PFSK-1 (cell line): Measurements from ENCODE around the gene HHATL.

Experiments used
- FOXP2 ChIP-seq: optimal IDR thresholded peaks from 2 replicates; pipeline ENCODE3; 2011; ENCODE audit warnings: borderline replicate concordance, control low read depth, inconsistent platforms; ENCODE audit not compliant: insufficient read depth; ENCODE audit errors: extremely low read length, extremely low read depth
- POLR2AphosphoS5 ChIP-seq: IDR thresholded peaks from 2 replicates; pipeline ENCODE4 v1.6.1; 2012; ENCODE audit warnings: low read depth, mild to moderate bottlenecking, control low read depth, low read length, moderate library complexity
- SIN3A ChIP-seq: IDR thresholded peaks from 2 replicates; pipeline ENCODE4 v1.6.1; 2012; ENCODE audit warnings: mild to moderate bottlenecking, low read length, moderate library complexity, borderline replicate concordance; ENCODE audit not compliant: insufficient read depth
- TAF1 ChIP-seq: IDR thresholded peaks from 2 replicates; pipeline ENCODE4 v1.6.1; 2012; ENCODE audit warnings: low read length, control low read depth, borderline replicate concordance; ENCODE audit not compliant: insufficient read depth
- TF ChIP-seq, protein P1 (sequence below), 2 experiments: IDR thresholded peaks; 2 replicates each; pipeline versions ENCODE4 v1.6.1 to v1.8.0; 2011 to 2012; ENCODE audit warnings: low read depth in 2 of 2, low read length in 2 of 2, control low read depth in 1 of 2, inconsistent platforms in 1 of 2, mild to moderate bottlenecking in 1 of 2, moderate library complexity in 1 of 2; ENCODE audit not compliant: insufficient read depth in 1 of 2

The HHATL gene

DNA sequence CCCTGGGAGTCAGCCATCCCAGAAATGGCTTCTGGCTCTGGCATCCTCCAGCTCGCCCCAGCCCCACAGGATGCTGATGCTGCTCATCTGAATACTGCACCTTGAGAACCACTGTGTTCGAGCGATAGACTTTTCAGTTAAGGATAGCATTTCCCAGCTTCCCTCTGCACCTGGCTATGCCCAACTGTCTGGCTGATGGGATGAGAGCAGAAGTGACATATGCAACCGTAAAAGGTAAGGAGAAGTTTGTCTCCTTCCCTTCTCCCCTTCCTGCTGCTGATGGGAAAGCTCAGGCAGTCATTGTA is 9.7 kb upstream of the HHATL start:
- TF ChIP-seq, protein P1, sequence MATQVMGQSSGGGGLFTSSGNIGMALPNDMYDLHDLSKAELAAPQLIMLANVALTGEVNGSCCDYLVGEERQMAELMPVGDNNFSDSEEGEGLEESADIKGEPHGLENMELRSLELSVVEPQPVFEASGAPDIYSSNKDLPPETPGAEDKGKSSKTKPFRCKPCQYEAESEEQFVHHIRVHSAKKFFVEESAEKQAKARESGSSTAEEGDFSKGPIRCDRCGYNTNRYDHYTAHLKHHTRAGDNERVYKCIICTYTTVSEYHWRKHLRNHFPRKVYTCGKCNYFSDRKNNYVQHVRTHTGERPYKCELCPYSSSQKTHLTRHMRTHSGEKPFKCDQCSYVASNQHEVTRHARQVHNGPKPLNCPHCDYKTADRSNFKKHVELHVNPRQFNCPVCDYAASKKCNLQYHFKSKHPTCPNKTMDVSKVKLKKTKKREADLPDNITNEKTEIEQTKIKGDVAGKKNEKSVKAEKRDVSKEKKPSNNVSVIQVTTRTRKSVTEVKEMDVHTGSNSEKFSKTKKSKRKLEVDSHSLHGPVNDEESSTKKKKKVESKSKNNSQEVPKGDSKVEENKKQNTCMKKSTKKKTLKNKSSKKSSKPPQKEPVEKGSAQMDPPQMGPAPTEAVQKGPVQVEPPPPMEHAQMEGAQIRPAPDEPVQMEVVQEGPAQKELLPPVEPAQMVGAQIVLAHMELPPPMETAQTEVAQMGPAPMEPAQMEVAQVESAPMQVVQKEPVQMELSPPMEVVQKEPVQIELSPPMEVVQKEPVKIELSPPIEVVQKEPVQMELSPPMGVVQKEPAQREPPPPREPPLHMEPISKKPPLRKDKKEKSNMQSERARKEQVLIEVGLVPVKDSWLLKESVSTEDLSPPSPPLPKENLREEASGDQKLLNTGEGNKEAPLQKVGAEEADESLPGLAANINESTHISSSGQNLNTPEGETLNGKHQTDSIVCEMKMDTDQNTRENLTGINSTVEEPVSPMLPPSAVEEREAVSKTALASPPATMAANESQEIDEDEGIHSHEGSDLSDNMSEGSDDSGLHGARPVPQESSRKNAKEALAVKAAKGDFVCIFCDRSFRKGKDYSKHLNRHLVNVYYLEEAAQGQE (IDR thresholded peaks at IDR 0.05; ENCODE audit: insufficient read depth in 1 of 2, low read depth in 2 of 2, low read length in 2 of 2) = no peak
- TF ChIP-seq SIN3A (no peak), TAF1 (no peak), FOXP2 (no peak), POLR2AphosphoS5 (no peak)

DNA sequence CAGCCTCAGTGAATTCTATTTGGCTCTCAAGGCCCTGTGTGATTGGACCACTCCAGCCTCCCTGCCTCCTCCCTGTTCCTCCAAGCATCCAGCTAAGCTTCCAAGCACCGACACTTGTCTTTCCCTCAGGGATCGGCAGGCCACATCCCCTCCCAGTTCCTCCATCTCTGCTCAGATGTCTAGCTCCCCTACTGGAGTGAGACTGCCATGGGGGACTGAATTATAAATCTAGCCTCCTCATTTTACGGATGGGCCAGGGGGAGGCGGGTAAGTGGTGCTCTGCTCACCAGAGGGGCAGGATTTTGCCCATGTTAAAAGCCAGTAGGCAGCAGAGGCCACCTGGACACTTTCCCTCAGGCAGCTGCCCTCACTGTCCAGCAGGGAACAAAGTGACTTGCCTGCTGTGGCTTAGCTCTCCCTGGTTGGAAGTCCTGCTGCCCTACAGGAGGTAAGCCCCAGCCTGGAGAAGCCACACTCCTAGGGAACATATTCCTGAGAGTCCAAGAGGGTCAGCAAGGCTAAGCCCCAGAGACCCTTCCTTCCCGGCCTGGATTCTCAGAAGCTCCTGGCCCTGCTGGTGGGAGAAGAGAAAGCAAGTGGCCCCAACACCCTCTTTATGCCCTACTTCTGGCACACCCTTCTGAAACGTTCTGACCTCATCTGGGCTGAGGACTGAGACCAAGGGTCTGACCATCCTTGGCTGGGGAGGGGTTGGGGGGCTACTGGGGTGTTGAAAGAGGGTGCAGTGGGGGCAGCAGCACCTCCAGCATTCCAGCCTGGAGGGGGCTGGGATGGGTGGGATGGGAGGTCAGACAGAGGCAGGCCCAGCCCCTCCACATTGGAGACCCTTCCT is 9.1 kb upstream of the HHATL start:
- TF ChIP-seq FOXP2 = no peak
- no peak for TF ChIP-seq TAF1
- TF ChIP-seq, protein P1 (IDR thresholded peaks at IDR 0.05; ENCODE audit: insufficient read depth in 1 of 2, low read depth in 2 of 2, low read length in 2 of 2) = no peak
- TF ChIP-seq POLR2AphosphoS5 = no peak
- no peak for TF ChIP-seq SIN3A

DNA sequence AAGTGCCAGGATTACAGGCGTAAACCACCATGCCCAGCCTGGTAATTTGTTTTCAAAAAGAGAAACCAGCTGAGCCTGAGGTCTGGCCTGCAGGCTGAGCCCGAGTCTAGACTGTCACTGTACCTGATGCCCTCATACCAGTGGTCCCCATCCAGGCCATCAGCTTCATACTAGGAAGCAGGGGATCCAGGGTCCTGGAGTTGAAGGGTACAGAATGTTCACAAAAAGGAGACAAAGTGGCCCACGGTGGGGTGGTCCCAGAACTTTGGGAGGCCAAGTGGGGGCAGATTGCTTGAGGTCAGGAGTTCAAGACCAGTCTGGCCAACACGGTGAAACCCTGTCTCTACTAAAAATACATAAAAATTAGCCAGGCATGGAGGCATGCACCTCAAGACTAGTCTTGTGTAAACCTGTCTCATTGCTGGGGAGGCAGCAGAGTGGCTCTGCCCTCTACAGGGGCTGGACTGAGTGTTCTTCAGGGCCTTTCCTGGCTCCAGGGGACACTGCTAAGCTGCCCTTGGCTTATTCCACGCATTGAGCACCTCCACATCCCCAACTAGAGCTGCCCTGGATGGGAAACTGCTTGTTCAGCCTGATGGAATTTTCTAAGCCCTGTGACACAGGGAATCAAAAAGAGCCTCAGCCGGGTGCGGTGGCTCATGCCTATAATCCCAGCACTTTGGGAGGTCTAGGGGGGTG is 7.9 kb upstream of the HHATL start:
- no peak for TF ChIP-seq SIN3A
- no peak for TF ChIP-seq FOXP2
- no peak for TF ChIP-seq POLR2AphosphoS5
- no peak for TF ChIP-seq TAF1
- TF ChIP-seq, protein P1 (IDR thresholded peaks at IDR 0.05; ENCODE audit: insufficient read depth in 1 of 2, low read depth in 2 of 2, low read length in 2 of 2) = no peak

DNA sequence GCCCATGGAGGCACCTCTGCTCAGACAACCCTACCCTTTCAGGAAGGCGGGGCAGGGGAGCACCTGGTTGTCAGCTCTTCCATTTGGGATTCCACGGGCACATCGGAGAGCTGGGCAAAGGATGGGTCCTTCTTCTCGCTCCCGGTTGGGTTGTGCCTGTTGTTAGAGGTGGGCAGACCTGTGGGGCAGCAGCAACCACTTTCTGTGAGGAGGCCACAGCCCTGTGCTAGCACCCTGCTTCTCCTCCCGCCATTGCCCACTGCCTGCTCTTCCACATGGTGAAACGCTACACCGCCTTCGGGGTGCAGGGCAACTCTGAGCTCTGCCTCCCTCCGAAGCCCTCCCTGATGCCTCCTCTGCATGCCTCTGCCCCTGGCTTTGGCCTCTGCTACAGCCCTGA is 7.0 kb upstream of the HHATL start:
- TF ChIP-seq FOXP2 (no peak), SIN3A (no peak), POLR2AphosphoS5 (no peak), TAF1 (no peak)
- TF ChIP-seq, protein P1 (IDR thresholded peaks at IDR 0.05; ENCODE audit: insufficient read depth in 1 of 2, low read depth in 2 of 2, low read length in 2 of 2) = no peak
